SW 1271 (cell line): ENCODE measurements around the gene FLT3.
"Not testable (repeated sequence)": the region's sequence is repeated elsewhere in the genome, so short reads cannot be mapped to it uniquely, and the experiment has no call there.

Source experiments
- DNase-seq, 2 experiments: peaks; one replicate each; lab custom pipeline; 2025; lab: John Stamatoyannopoulos, UW

Gene FLT3

DNA sequence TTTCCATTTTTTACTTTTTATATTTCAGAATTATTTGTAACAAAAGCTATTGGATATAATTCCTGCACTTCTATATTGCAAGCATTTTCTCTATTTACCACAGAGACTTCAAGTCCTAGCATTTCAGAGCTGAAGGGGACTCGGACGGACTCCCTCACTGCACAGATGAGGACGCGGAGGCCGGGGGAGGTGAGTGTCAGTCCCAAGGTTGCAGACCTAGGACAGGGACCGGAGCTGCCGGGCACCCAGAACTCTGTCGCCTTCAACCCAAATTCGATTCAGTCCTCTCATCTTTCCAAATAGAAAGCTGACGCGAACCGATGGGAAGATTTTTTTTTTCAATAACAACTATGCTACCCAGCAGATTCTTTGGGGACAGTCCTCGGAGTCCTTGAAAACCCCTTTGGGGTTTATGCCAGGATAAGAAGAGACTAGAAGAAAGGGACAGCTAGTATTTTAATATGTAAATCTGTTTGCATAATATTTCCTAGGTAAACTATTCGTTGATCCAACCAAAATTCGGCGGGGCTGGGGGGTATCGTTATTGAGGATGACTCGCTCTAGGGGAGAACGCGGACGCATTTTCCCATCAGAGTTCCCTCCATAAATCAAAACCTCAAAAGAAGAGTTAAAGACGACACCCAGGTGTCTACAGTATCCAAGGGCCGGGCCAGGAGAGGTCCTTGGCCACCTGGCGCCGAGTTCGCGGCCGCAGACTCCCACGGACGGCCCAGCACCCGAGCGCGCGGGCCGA is 803 bp downstream of the FLT3 start:
- DNase-seq = no peak

DNA sequence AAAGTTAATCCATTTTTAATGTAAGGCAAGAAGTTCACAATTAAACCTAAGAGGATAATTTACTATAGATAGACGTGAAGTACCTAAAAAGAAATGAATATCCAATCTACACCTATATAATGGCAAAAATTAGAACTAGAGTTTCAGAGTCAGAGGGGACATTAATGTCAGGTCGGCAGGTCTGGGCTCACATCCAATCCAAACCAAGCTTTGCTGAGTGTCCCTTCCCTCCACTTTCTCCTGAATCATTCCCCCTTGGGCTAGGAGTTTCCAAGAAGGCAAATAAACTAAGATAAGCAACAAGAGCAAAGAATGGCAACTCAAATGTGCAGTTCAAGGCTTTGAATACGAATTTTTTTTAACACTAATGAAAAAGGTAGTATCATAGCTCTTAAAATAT is 2.9 kb downstream of the FLT3 start:
- no peak for DNase-seq

- DNase-seq = no peak
Observed at GRCh38 chr13:28094306-28094705, 6.1 kb downstream of the FLT3 start.

DNA sequence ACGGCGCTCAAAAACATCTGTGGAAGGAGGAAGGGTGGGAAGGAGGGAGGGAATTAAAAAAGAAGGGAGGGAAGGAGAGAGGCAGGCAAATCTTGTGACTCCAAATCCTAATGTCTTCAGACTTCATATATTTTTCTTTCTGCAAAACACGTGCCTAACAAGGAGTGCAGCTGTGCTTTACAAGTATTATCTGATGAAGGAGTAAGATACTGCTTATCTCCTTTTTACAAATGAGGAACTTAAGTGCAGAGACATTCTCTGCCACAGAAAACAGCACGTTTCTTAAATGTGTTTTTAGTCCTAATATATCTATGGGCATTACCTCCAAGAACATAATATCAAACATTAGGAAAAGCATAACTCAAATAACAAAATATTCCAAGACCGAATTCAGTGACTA is 6.5 kb downstream of the FLT3 start:
- DNase-seq = no peak

DNA sequence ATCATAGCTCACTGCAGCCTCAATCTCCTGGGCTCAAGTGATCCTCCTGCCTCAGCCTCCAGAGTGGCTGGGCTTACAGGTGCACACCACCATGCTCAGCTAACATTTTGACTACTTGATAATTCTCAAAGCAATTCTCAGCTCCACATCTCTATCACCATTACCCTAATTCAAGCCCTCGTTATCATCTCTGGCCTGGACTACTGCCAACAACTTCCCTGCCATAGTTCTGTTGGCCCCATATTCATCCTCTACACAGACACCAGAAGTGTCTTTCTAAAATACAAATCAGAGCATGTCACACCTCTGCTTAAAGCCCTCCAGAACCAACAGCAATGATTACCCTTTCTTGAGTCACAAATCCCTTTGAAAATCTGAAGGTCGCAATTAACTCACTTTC is 7.9 kb downstream of the FLT3 start:
- no peak for DNase-seq

GRCh38 chr13:28089065-28089464 is 11.3 kb downstream of the FLT3 start:
- no peak for DNase-seq

GRCh38 chr13:28077820-28078219 is 22.6 kb downstream of the FLT3 start:
- DNase-seq = not testable (repeated sequence)

- no peak for DNase-seq
Observed at GRCh38 chr13:28077231-28077630, 23.1 kb downstream of the FLT3 start.

- no peak for DNase-seq
Observed at GRCh38 chr13:28071424-28071823, 29.0 kb downstream of the FLT3 start.

DNA sequence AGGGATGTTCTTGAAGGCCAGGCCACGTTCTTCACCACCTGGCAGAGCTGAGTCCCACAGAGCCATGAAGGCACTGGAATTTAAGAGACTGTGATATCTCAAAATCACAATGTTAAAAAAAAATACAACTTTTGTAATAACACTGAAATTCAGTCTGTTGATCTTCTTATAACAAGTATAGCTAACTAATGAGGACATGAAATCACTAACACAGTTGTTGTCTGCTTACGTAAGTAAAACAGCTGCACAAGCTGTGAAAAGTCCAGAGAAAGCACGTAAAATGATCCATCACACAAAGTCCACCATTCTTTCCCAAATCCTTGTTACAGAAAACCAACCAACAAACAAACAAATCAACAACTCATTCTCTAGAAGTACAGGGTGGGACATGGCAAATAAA is 32.9 kb downstream of the FLT3 start:
- no peak for DNase-seq

- peak in 1 of 2 experiments; percentile 20 for DNase-seq
Observed at GRCh38 chr13:28058866-28059613, 41.3 kb downstream of the FLT3 start.

DNA sequence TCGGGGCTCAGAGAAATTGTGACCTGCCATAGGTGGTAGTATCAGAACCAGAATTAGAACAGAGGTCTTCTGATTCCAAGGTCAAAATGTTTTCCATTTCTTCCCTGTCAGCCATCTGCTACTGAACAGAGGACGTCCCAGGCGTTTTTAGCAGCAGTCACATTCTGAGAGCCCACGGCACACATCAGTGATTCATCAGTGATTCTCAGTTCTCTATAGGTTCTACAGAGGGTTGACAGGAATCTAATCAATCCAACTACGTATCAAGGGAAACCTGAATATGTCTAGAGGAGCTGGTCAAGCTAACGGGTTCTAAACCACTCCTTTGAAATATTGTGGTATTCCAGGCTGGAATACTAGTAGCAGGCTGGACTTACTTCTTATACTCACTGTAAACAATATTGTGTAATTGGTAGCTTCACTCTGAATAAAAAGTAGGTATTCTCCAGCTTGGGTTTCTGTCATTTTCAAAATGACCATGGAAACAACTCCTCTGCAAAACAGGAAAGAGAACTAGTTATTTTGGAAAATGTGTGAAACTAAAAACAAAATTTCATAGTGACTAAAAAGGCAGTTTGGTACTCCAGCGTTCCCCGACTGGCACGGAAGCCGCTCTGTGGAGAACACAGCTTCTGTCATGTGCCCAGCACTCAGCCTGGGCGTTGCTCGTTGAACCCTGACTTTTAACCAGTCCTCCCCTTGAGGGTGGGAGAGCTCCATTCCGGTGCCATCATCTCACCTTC is 43.2 kb downstream of the FLT3 start:
- DNase-seq = no peak

GRCh38 chr13:28056426-28056825 is 44.0 kb downstream of the FLT3 start:
- DNase-seq = no peak

DNA sequence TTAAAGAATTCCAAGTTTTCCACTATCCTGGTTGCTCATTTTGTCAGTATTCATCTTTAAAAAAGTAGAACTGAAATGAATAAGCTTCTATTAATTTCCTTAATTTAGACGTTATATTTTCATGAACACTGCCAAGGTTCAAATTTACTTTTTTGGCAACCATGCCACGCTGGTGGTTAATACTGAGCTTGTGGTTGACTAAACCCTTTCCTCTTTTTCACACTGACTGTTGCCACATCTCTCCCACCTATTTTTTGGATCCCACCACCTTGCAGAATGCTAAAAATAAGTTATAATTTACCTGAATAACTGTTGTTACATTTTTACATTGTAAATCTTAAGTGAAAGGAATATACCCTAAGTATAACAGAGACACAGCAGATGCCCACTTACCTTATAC is 45.0 kb downstream of the FLT3 start:
- DNase-seq = no peak

DNA sequence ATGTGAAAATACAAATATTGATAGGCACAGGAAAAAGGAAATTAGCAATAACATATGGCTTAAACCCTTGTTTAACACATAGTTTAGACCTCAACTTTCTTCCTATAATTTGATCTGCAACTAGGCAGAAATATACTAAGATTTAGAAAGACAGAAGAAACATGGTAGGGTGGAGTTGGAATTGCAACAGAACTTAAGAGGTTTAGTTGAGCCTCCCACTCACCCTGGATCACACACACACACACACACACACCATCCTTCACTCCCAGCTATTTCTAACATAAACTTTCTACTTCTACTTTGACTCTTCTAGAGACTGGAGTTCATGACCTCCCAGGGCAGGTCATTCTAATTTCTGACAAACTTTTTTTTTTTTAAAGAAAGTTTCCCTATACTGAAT is 47.4 kb downstream of the FLT3 start:
- no peak for DNase-seq

DNA sequence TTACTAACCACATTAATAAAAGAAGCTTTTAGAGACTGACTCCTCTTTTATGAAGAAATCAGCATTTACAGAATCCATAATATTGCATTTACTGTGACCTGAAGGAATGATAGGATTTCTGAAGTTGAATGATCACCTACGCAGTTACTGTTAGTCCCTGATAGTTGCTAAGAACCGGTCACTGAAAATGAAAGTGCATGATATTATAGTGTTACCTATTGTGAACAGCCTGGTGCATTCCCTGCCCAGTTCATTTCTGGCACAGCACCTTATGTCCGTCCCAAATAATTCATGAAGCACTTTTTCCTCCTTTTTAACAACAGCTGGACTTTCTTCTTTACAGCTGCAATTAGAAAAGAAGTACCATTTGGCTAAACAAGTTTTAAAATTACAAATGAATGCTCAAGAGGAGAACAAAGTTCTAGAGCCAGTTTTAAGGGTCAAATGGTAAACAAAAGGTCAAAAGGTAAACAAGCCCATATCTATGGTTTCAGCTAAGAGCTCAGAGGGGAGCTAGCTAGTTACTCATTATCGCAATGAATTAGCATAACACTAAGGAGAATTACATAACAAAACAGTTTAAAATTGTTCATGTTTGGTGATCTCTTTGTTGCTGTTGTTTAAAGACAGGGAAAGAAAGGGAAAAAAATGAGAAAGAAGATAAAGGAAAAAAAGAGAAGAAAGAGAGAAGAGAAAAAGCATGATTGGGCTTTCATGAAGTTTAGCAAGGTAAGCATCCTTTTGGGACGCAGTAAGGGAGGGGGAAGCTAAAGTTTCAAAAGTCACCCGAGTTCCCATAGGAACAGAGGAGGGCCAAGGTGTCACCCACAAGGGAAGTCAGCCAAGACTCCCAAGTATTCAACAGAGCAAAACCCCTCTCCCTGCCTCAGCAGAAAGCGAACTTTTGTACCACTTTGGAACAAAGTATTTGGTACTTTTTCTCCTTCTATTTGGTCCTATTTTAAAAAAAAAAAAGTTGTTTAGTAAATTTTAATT is 50.2 kb downstream of the FLT3 start:
- DNase-seq = no peak

DNA sequence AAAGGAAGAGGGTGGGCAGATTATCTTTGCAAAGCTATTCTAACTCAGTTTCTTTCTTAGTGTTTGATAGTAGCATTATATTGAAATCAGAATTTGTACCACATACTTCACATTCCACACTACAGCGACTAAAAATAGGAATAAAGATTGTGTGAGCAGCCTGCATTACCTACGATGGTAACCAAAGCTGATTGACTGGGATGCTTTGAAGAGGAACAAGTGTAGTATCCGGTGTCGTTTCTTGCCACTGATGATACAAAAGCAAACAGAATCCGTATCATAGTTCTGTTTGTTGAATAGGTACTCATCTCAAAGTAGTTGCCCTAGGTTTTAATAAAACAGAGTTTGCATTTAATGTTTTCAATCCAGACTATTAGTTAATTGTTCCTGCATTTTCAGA is 51.2 kb downstream of the FLT3 start:
- no peak for DNase-seq

GRCh38 chr13:28048768-28049167 is 51.6 kb downstream of the FLT3 start:
- no peak for DNase-seq

DNA sequence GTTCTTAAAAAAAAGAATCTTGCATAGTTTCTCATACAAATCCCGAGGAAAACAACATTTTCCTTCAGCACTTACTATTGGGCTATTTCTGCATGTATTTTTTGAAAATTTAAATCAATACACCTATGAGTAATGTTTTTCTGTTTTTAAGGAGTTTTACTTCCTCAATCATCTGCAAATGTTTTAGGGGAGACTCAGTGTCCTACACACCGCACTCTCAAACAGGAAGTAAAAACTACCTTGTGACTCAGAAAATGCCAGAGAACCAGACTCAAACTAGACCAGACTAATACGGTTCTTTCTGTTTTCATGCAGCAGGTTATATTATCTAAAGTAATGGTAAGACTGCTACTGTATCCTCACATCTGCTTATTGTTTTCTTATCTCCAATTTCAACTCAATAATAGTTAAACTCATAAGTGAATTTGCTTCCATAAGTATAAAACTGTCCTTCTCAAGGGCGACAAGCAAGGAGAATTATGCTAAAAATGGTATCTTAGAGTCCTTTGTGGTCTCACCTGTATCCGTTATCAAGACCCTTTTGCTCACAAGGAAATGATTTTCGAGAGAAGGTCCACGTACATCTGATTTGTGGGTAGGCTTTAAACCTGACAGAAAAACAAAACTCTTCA is 52.5 kb downstream of the FLT3 start:
- no peak for DNase-seq

DNA sequence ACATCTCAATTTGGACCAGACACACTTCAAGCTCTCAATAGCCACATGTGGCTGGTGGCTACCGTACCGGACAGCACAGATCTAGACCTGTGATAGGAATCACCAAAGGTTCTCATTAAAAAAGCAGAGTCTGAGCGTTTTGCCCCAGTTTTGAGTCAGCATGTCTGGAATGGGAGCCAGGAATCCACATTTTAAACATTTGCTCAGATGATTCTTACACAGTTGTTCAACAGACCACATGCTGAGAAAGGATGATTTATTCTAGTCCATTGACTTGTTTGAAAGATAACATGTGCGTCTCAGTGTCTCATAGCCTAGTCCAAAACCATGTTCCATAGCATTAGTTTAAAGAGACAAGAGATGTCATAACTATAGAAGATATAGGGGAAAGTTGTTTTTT is 53.4 kb downstream of the FLT3 start:
- no peak for DNase-seq

DNA sequence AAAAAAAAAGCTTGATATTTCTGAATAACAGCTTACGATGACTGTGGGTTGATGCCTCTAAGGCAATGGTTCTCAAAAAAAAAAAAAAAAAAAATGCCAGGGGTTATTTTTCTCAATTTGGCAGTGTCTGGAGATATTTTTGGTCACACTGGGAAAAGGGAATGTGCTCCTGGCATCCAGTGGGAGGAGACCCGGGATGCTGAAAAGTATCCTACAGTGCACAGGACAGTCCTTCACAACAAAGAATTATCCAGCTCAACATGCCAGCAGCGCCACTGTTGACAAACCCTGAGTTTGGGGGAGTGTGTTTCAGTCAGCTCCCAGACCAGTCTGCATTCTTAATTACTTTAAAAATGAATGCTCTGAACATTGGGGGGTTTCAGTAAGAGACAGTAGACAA is 54.5 kb downstream of the FLT3 start:
- DNase-seq = no peak
